ENCODE results near the gene EBF3.

Gene EBF3

DNA sequence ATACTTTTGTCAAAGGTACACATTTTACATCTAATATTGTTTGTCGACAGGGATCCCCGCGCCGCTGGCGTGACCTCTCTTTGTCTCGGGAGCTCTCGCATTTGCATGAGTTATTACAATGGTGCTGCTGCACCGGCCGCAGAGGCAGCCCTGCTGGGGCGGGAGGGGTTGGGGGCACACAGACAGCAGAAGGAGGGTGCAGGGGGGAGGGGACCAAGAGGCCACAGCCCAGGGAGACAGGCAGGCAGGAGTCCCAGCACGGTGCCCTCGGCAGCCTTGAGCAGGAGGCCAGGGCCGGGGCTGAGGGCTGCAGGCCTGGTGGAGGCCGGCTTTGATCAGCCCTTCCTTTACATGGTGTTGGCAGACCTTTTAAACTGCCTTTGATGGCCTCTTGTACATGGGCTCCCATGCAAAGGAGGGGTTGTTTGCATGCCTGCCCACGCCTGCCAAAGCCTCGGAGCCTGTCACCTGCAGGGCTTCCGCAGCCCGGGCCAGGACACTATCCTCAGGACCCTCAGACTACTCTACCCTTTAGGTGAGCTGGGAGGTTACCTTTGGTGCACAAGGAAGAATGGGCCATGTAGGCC, 95.5 kb downstream of the EBF3 start:
- no peak for DNase-seq

DNA sequence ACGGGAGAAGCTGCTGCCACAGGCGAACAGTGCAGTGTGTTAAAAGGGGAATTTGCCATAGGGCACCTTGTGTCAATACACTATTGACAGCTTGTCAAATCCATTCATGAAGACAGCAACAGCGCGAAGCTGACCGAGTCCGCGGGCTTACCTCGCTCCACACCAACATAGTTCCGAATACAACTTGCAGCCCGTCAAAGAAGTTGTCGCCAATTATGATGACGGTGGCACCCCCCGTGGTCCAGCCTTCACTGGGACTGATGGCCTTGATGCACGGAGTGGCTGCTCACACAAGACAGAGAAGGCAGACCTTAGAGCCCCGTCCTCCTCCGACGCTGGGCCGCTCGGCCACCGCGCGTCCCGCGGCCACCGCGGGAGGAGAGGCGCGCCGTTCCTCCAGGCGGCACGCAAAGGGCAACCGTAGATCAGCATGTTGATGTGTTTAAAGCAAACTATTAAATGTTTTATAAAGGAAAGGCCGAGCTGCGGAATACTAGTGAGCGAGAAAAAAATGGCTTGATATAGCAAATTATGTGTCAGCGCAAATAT, 96.4 kb downstream of the EBF3 start:
- DNase-seq: no peak

DNA sequence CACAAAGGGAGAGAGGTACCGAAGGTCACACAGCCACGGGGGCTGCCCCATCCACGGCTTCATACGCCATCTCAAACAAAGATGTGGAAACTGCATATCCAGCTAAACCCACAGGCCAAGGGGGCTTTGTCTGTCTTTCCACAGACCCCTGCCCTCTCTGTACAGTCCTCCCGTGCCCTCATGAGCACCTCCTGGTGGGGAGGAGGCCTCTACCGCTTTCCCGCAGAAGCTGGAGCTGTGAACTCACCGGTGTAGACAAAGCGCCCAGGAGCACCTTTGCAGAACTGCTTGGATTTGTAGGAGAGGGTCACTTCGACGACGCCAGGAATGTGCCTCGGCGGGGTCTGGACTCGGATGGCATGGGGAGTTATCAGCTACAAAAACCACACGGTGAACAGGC, 97.2 kb downstream of the EBF3 start:
- no peak for DNase-seq

DNA sequence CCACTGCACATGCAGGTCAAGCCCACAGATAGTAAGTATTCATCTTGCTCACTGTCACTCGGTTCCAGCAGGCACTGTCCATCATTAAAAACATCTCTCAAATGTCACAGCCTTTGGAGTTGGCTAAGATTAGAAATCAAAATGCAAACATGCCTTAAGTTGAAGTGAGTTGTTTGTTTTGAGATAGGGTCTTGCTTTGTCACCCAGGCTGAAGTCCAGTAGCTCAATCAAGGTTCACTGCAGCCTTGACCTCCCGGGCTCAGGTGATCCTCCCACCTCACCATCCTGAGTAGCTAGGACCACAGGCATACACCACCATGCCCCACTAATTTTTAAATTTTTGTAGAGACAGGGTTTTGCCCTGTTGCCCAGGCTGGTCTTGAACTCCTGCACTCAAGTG, 98.1 kb downstream of the EBF3 start:
- no peak for DNase-seq

DNA sequence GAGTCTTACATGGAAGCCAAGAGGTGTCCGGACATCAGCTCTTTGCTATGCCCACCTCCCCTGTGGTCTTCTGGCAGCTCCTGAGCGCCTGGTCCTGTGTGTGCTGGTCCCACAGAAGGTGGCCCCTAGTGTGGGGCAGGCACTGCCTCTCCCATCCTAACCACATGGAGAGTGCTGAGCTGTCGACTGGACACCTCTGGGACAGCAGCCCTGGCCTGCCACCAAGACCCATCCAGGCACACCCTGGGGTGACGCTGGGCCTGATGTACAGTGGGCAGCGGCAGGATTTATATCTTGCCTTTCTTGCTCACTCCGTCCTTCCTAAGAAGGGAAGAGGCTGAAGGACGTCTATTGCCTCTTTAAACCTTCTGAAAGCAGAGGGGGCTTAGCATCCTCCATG, 98.7 kb downstream of the EBF3 start:
- DNase-seq: no peak

DNA sequence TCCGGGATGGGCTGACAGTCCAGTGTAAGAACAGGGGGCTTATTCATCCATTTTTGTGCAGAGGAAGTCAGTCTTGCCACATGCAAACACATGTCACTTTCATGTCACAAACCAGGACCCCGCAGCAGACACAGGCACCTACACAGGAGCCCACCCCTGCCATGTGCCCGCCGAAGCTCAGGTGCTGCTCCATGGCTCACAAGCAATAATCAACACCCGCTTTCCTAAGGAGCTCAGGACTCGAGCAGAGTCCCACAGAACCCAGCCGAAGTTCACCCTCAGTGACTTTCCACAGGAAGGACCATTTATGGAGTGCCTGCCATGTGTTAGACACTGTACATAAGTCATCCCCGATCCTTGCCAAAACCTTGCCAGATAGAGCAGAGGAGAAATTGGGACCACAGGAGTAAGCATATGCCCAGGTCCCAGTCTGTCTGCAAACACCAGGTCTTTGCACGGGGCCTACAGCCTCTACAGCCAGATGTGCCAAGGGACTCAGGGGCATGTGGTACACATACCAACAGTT, 99.4 kb downstream of the EBF3 start:
- no peak for DNase-seq

DNA sequence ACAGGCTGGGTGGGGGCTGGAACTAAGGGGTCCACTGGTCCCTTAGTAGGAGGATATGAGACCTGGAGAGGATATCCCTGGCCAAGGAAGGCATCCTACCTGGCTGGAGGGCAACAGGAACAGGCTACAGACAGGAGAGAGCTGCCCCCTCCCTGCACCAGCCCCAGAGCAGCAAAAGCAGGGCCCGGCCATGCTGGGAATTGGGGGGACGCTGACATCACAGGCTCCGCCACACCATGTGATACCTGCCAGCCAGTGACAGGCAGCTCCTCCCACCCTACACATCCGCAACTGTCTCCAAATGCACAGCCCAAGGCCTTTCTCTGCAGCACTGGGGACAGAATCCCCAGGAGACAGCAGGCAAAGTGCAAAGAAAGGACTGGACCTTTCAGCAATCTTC, 100.0 kb downstream of the EBF3 start:
- DNase-seq: no peak

DNA sequence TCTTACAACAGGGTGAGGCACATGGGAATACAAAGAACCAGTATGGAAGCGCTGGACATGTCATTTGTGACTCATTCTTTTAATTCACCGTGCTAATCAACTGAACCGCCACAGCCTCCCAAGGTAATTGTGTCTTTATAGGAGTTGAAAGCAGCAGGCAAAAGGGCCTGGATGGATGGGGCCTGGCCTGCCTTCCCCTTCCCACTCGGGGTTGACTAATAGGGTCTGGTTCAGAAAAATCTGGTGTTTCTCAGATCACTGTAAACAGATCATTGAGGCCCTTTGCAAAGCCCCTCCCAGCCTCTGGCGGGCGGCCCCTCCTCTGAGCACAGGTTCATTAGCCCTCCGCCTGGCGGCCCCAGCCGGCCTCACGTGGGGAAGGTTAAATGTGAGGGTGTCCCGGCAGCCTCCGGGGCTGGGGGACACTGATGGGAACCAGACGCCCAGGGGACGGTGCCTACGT, 100.8 kb downstream of the EBF3 start:
- no peak for DNase-seq

DNA sequence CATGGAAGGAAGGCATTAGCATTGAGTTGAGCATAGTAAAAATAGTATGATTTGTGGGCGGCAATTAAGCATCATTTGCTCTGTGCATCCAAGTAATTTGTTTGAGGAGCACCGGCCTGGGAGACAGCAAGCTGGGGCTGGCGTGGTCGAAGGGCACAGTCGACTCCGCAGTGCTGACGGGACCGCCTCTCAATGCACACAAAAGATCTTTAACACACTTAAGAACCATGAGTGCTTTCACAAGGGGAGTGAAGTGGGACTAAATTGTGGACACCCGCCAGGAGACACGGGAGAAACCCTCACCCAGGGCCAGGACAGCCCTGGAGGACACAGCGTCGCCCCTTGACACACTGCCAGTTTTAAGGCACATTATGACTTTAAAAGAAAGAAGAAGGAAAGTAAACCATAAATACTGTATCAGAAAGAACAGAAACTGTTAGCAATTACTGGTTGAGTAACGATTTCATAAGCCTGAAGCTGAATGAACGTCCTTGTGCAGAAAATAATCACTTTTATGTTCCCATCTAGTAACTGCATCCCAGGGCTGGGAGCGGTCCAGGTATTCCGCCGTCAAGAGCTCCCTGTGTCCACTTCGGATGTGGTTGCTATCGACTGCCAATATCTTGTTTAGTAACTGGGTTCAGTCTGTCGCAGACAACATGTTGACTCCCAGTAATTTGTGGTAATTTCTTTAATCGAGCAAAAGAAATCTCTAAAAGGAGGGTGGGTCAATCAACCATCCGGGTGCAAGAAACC, 102.1 kb downstream of the EBF3 start:
- DNase-seq: no peak

DNA sequence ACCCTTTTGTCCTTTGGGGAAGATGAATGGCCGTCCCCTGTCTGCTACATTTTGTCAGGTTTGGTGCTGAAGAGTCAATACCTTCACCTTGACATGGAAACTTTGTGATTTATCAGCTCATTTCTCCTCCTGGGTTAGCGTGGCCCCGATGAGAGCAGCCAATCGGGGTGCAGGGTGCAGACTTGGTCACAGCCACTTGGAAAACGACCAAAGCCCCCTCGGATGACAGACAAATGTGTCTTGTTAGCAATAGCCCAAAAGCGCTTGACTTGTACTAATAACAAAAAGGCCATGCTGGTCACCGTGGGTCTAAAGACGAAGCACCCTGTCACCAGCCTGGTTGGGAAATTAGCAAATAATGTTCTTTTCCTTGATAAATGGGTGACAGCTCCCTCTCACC, 103.7 kb downstream of the EBF3 start:
- DNase-seq: no peak

DNA sequence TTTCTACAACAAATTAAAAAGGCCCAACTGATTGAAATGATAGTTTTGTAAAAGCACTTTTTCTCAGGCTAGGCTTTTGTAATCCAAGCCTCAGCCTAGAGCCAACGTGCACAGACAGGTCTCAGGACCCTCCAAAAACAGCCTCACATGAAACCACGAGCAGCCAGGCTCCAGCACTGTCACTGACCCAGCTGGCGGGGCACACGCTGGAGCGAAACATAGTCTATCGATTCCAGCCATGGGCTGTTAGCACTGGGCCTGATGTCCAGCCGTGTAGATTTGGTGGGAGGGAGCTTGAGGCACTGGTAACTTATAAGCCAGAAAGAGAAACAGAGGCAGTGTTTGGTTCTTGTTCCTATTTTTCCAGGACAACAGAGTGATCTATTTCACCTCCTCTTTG, 104.5 kb downstream of the EBF3 start:
- no peak for DNase-seq

DNA sequence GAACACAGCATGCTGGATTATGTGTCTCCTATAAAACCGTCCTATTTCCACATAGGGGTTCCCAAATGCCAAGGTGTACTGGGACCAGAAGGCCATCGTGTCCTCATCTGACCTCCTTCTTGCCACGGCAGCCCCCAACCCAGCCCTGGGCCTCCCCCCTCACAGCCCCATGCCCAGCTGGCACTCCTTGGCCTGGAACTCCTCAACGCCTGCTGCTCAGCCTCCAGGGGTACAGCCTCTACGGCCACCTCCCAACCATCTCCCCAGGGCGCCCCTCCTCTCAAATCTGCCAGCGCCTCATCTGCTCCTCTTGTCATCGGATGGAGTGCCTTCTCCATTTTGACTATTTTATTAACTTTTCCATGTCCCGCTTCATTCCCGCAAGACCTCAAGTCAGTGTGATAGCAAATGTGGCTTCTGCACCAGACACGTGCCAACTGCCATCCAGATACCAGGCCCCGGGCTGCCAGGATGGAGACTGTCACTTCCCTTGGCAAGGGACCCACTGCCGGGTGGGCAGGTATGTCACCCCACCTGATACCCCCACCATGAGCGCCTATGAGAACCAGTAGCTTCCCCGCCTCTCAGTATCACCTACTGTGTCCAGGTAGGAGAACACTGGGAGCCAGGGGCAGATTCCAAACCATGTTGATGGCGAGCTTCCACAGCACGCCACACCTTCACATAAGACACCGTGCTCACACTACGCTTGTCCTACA, 106.7 kb downstream of the EBF3 start:
- no peak for DNase-seq

DNA sequence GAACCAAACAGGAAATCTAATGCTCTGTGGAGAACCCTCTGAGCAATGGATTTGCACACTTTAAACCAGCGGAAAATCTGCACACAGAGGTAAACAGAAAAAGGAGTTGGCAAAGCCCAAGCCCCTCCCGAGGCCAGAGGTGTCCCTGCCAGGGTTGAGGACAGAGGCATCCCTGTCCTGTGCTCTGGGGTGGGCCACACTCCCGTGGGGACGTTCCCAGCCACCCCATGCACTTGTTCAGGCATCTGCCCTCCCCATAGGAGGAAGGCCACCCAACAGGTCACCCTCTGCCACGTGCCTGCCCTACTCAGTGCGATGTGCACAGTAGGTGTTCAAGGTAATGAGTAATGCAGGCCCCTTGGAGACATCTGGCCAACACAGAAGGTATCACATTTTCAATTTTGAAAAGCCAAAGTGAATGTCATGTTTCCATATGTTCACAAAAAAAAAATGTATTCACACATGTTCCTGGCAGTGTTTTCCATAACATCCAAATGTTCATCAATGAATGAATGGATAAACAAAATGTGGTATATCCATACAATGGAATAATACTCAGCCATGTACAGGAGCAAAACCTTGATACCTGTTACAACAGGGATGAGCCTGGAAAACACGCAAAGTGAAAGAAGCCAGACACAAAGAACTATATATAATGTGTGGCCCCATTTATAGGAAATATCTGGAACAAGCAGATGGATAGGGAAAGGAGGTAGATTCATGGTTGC, 108.1 kb downstream of the EBF3 start:
- DNase-seq: no peak

DNA sequence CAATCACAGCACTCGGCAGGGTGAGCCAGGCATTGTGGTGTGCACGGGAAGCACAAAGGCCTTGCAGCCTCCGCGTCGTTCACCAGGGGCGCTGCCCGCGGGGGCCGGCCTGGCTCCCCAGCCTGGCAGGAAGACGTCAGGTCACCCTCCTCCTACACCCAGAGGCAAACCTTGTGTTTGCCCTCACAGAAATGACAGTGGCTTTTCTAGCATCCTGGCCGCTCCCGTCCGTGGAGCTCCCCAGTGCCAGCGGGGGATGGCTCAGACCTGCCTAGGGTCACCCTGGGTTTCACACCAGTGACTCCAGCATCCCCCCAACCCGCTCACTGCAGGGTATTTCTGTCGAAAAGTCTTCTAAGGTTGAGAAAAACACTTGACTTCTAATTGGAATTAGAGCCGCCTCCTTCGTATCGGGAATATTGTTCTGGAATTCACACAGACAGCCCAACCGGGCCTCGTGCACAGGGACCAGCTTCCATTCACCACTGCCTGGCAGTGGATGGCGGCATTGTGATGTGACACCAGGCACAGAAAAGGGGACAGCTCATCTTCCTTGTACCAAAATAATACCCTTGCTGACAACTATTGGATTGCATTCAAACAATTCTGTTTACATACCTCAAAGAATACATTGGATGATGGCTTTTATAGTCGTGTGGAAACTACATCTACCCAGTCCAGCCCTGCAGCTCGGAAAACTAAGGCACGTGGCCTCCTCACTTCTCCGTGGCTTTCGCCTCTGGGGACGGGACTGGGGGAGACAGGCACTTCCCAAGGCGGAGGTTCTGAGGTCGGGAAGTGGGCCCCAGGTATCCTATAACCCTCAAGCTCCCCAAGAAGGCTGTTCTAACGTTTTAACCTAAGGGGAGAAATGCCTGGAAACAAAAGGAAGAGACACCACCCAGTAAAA, 109.0 kb downstream of the EBF3 start:
- no peak for DNase-seq

DNA sequence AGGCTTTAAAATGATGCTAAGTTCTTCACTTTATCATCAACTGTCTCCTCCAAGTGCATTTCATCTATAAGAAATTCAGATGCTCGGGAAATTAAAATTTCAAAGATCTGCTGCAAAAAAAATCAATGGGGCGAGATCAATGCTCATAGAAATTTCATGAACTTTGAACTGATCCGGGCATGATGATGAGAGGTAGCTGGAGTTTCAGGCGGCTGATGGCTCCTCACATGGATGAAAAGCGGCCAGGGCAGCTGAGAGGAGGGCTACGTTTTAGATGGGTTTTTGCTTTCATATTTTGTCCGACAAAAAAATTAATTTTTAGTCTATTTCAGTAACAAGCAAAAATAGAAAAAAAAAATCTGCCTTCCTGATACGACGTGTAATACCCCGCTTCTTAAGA, 109.9 kb downstream of the EBF3 start:
- no peak for DNase-seq

DNA sequence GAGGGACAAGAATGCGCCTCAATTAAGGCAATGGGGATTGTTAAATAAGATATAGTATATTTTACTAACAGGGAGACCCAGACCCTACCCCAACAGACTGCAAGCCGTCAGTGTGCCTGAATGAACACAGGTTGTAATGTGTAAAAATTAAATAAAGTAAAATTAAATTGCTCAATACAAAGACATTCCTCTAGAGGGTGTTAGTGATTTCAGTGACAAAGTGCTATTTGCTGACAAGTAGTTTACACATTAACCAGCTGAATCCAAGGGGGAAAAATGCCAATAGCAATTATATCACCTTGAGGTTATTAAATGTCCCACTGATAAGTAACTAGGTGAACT, 110.5 kb downstream of the EBF3 start:
- DNase-seq: no peak

DNA sequence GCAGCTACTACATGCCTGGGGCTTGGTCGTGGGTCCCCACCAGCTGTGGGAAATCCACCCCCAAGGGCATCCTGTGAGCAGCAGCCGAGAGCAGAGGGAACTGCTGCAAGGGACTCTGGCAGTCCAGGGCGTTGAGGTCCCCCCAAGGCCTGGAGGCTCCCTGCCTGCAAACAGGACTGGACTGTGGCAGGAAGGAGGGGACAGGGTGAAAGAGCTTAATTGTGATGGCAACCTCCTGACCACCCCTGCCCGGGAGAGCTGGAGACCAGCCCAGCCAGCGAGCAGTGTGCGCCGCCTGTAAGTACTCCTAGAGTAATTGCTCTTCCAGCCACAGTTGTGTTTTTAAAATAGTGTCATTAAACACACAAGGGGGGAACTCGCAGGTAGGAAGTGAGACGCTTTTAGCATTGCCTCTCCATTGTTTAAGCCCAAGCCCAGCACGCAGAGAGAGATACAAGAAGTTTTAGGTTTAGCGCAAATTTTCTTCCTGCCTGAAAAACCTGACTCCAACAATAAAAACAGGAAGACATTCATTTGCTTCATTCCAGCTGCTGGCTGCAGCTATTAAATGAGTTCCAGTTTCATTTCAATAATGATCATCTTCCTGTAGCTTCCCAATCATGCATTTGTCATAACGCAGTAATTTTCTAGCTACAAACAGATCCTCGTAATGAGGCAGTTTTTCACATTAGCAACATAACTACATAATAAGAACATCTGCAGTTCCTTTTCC, 111.1 kb downstream of the EBF3 start:
- DNase-seq: no peak

DNA sequence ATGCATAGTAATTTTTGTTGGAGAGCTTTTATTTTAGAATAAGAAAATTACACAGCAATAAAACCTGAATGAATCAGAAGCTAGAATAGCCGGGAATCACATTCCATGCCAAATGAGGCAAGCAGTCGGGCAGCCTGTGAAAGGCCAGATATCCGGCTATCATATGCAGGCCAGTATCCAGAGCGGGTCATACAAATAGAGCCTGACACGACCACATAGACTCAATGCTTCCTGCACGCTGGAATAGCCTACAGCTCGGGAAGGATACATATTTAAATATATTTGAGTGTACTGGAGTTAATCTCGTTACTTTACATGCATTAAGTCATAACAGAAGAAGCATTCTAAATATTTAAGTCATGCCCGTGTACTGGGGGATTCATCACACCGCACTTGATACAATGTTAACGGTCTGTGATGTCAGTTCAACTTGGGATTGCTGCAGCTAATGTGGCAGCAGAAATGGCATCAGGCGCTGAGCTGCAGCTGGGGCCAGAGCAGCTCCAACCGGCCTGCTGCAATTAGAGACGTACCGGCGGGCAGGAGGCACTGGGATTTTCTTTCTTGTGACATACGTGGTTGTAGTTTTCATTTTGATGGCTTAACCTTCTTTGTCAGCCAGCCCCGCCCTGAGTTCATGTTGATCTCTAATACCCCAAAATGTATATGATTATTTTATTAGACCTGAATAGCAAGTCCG, 112.0 kb downstream of the EBF3 start:
- no peak for DNase-seq

DNA sequence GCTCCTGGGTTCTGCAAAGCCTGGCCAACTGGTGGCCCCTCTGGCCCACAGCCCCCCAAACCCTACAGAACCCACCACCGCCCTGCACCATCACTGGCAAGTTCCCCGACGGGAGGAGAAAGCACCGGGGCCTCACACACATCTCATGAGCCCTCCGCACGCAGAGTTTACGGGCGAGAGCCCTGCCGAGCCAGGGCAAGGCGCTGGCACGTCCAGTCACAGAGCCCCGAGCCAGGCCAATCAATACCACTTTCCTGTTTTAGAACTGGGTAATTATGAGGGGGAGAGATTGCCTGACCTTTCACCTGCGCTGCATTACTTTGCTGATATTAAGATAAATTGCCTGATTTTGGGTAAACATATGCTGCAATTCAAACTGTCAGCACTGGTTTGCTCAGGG, 113.3 kb downstream of the EBF3 start:
- DNase-seq: no peak

DNA sequence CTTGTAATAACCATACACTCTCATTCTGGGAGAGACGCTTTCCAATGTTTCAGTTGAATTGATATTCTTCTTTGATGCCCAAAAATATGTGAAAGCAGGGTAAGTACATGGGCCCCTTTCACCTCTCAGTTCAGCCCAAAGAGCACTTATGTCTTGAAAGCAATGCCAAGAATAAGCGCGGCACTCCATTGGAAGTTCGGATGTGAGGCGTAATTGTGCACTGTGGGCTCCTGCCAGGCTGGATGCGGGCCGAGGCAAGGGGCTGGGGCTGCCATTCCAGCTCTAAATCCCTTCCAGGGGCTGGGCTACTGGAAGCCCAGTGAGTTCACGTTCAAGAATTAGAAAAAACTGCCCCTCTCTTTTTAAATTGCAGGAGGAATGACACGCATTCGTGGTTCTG, 113.8 kb downstream of the EBF3 start:
- no peak for DNase-seq

DNA sequence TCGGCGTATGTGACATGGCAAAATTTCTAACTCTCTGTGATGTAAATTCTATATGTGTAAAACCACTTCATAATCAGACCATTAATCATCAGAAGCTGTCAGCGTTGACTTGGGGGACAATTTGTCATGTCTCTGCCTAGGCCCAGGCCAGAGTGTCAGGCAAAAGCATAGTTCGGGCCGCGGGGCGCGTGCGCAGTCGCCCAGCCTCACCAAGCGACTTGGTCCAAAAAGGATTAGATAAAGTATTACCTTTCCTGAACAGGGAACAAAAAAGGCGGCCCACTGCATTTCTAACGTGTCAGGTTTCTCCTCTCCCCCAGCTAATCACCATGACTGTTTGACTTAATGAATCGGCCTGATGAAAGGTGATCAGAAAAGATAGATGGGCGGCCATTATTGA, 114.2 kb downstream of the EBF3 start:
- no peak for DNase-seq

Measured in CD4-positive, alpha-beta T cell treated with Interleukin-17A for 4 hours (primary cell).